ENCODE data around the gene DMTF1.
"Not testable (repeated sequence)": the region's sequence is repeated elsewhere in the genome, so short reads cannot be mapped to it uniquely, and the experiment has no call there.

DMTF1 gene, protein sequence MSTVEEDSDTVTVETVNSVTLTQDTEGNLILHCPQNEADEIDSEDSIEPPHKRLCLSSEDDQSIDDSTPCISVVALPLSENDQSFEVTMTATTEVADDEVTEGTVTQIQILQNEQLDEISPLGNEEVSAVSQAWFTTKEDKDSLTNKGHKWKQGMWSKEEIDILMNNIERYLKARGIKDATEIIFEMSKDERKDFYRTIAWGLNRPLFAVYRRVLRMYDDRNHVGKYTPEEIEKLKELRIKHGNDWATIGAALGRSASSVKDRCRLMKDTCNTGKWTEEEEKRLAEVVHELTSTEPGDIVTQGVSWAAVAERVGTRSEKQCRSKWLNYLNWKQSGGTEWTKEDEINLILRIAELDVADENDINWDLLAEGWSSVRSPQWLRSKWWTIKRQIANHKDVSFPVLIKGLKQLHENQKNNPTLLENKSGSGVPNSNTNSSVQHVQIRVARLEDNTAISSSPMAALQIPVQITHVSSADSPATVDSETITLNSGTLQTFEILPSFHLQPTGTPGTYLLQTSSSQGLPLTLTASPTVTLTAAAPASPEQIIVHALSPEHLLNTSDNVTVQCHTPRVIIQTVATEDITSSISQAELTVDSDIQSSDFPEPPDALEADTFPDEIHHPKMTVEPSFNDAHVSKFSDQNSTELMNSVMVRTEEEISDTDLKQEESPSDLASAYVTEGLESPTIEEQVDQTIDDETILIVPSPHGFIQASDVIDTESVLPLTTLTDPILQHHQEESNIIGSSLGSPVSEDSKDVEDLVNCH

DNA sequence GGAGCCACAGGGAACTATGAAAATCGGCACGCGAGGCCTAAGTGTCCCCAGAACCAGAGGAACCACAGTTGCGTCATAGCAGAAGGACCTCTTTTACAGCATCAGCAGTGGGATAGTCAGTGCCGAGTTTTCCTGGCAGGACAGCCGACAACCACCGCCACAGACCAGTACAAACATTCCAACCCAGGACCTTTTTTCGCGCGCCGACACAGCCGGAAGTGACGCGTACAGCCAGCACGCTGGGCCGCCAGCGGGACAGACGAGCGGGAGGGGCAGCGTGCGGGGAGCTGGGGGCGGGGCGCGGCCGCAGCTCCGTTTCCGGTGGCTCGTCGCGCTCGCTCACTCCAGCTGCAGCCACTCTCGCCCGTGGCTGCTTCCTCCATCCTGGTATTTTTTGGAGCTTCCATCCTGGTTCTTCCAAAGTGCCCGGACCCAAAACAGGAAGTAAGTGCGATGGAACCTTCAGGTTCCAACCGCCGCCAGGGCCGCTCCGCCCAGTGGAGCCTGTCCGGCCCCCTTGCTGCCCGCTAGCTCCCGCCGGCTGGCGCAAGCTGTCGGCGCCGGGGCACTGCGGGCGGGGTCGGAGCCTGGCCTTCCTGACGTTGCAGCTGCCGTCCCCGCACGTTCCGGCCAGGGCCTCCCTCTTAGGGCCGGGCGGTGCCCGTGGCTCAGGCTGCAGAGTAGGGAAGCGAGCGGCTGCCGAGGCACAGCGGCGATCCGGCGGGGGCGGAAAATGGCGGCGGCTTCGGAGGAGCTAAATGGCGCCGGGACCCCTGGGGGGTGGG lies at the start of gene DMTF1:
TSS of gene DMTF1 (plus strand) at position 342 of the 785 bp plus-strand sequence. CDS start 12,489 bp downstream, outside the sequence.
- Mint-ChIP-seq H3K27ac (peak within 1 kb of the TSS; percentile 99), H3K27me3 (no peaks in the 10 kb centered on the region), H3K36me3 (ENCODE audit: low read depth) (peaks cover 36% of the 10 kb centered on the region), H3K4me1 (ENCODE audit: low read depth) (peaks cover 48% of the 10 kb centered on the region), H3K4me3 (peak within 1 kb of the TSS; percentile 98), H3K9me3 (no peaks in the 10 kb centered on the region)

GRCh38 chr7:87105401-87105800 lies 46.9 kb upstream of the DMTF1 start:
- Mint-ChIP-seq H3K27me3 (peaks cover 21% of the 10 kb centered on the region), H3K27ac (no peak overlapping the region), H3K4me3 (no peak overlapping the region), H3K36me3 (ENCODE audit: low read depth) (no peaks in the 10 kb centered on the region), H3K4me1 (ENCODE audit: low read depth) (no peaks in the 10 kb centered on the region), H3K9me3 (no peaks in the 10 kb centered on the region)

GRCh38 chr7:87106974-87107612 lies 45.2 kb upstream of the DMTF1 start:
- no peaks in the 10 kb centered on the region for H3K4me1 Mint-ChIP-seq (ENCODE audit: low read depth)
- H3K27ac Mint-ChIP-seq = no peak overlapping the region
- H3K9me3 Mint-ChIP-seq = no peaks in the 10 kb centered on the region
- H3K36me3 Mint-ChIP-seq (ENCODE audit: low read depth) = no peaks in the 10 kb centered on the region
- H3K4me3 Mint-ChIP-seq = no peak overlapping the region
- H3K27me3 Mint-ChIP-seq = peaks cover 19% of the 10 kb centered on the region

- Mint-ChIP-seq H3K9me3 (no peaks in the 10 kb centered on the region), H3K27ac (no peak overlapping the region), H3K4me3 (no peak overlapping the region), H3K4me1 (ENCODE audit: low read depth) (no peaks in the 10 kb centered on the region), H3K36me3 (ENCODE audit: low read depth) (no peaks in the 10 kb centered on the region), H3K27me3 (peaks cover 18% of the 10 kb centered on the region)
These were observed 44.1 kb upstream of the DMTF1 start for GRCh38 chr7:87107949-87108776.

- Mint-ChIP-seq H3K4me3 (no peak overlapping the region), H3K9me3 (peaks cover 7% of the 10 kb centered on the region), H3K4me1 (ENCODE audit: low read depth) (no peaks in the 10 kb centered on the region), H3K27ac (no peak overlapping the region), H3K27me3 (peaks cover 16% of the 10 kb centered on the region), H3K36me3 (ENCODE audit: low read depth) (no peaks in the 10 kb centered on the region)
These were observed 41.5 kb upstream of the DMTF1 start for GRCh38 chr7:87110778-87111177.

- H3K36me3 Mint-ChIP-seq (ENCODE audit: low read depth) = no peaks in the 10 kb centered on the region
- peaks cover 7% of the 10 kb centered on the region for H3K9me3 Mint-ChIP-seq
- no peak overlapping the region for H3K4me3 Mint-ChIP-seq
- no peak overlapping the region for H3K27ac Mint-ChIP-seq
- H3K27me3 Mint-ChIP-seq = peaks cover 15% of the 10 kb centered on the region
- no peaks in the 10 kb centered on the region for H3K4me1 Mint-ChIP-seq (ENCODE audit: low read depth)
These were observed 40.4 kb upstream of the DMTF1 start for GRCh38 chr7:87111877-87112276.

DNA sequence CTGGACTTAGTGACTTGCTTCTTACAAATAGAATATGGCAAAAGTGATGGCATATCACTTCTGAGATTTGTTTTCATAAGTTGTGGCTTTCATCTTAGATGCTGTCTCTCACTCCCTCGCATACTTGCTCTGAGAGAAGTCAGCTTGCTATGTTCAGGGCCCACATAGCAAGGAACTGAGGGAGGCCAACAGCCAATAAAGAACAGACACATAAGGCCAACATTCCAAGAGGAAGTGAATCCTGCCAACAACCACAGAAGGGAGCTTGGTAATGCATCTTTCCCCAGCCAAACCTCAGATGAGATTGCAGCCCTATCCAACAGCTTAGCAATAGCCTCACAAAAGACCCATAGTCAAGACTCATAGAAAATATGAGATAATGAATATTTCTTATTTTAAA lies 39.2 kb upstream of the DMTF1 start:
- peaks cover 7% of the 10 kb centered on the region for H3K27me3 Mint-ChIP-seq
- H3K27ac Mint-ChIP-seq = no peak overlapping the region
- no peaks in the 10 kb centered on the region for H3K4me1 Mint-ChIP-seq (ENCODE audit: low read depth)
- no peak overlapping the region for H3K4me3 Mint-ChIP-seq
- no peaks in the 10 kb centered on the region for H3K36me3 Mint-ChIP-seq (ENCODE audit: low read depth)
- H3K9me3 Mint-ChIP-seq = peaks cover 7% of the 10 kb centered on the region

- H3K27me3 Mint-ChIP-seq; H3K9me3 Mint-ChIP-seq; H3K4me3 Mint-ChIP-seq; H3K36me3 Mint-ChIP-seq (ENCODE audit: low read depth); H3K27ac Mint-ChIP-seq; H3K4me1 Mint-ChIP-seq (ENCODE audit: low read depth): not testable (repeated sequence)
These were observed 38.3 kb upstream of the DMTF1 start for GRCh38 chr7:87113904-87114303.

GRCh38 chr7:87115772-87116171 lies 36.5 kb upstream of the DMTF1 start:
- not testable (repeated sequence) for H3K4me1 Mint-ChIP-seq (ENCODE audit: low read depth); H3K4me3 Mint-ChIP-seq; H3K9me3 Mint-ChIP-seq; H3K27me3 Mint-ChIP-seq; H3K27ac Mint-ChIP-seq; H3K36me3 Mint-ChIP-seq (ENCODE audit: low read depth)

GRCh38 chr7:87116315-87116714 lies 35.9 kb upstream of the DMTF1 start:
- Mint-ChIP-seq H3K27ac (no peak overlapping the region), H3K9me3 (peaks cover 7% of the 10 kb centered on the region)

DNA sequence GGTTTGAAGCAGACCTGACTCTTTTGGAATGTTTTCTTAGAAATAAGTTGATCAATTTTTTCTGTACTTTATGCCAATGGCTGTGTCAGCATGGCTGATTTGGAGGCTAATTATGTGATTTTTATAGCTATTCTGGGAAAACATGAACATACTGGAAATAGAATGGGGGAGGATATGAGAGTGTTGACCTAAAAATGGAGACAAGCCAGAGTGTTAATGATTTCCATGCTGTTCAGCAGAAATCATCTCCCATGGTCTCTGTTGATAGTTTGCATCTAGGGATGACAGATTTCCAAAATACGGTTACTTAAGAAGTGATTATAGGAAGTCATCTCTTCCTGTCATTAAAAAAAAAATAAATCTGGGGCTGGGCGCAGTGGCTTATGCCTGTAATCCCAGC lies 32.7 kb upstream of the DMTF1 start:
- Mint-ChIP-seq H3K4me3 (no peak overlapping the region), H3K4me1 (ENCODE audit: low read depth) (no peaks in the 10 kb centered on the region)

More at GRCh38 chr7:87116315-87116714, 35.9 kb upstream of the DMTF1 start:
- Mint-ChIP-seq H3K4me3 (no peak overlapping the region), H3K4me1 (ENCODE audit: low read depth) (no peaks in the 10 kb centered on the region), H3K36me3 (ENCODE audit: low read depth) (no peaks in the 10 kb centered on the region), H3K27me3 (no peaks in the 10 kb centered on the region)

GRCh38 chr7:87123105-87123504 lies 29.1 kb upstream of the DMTF1 start:
- H3K27ac Mint-ChIP-seq = no peak overlapping the region
- H3K36me3 Mint-ChIP-seq (ENCODE audit: low read depth) = no peaks in the 10 kb centered on the region
- no peaks in the 10 kb centered on the region for H3K4me1 Mint-ChIP-seq (ENCODE audit: low read depth)
- H3K4me3 Mint-ChIP-seq = no peak overlapping the region
- no peaks in the 10 kb centered on the region for H3K9me3 Mint-ChIP-seq
- H3K27me3 Mint-ChIP-seq = no peaks in the 10 kb centered on the region

More for the DNA sequence above, 32.7 kb upstream of the DMTF1 start:
- Mint-ChIP-seq H3K36me3 (ENCODE audit: low read depth) (no peaks in the 10 kb centered on the region), H3K27me3 (no peaks in the 10 kb centered on the region), H3K27ac (no peak overlapping the region), H3K9me3 (no peaks in the 10 kb centered on the region)

GRCh38 chr7:87127019-87127418 lies 25.2 kb upstream of the DMTF1 start:
- H3K9me3 Mint-ChIP-seq = no peaks in the 10 kb centered on the region

DNA sequence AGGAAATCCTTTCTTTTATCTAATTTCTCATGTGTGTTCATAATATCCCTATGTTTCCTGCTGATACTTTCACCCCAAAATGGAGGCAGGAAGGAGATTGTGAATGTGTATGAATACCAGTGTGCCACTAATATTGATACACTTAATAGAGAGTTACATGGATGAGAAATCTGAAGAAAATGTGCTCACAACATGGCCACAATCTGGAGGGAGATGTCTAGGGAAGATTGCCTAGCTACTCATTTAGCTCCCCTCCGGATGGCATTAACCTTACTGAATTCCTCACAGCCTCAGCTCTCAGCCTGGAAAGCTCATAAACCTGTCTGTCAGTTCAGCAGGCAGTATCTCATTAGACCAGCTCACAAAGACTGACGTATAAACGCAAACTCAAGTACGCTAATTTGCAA lies 23.4 kb upstream of the DMTF1 start:
- H3K36me3 Mint-ChIP-seq (ENCODE audit: low read depth) = no peaks in the 10 kb centered on the region
- no peaks in the 10 kb centered on the region for H3K9me3 Mint-ChIP-seq
- no peak overlapping the region for H3K27ac Mint-ChIP-seq
- peaks cover 3% of the 10 kb centered on the region for H3K4me1 Mint-ChIP-seq (ENCODE audit: low read depth)
- no peak overlapping the region for H3K4me3 Mint-ChIP-seq
- no peaks in the 10 kb centered on the region for H3K27me3 Mint-ChIP-seq

More at GRCh38 chr7:87127019-87127418, 25.2 kb upstream of the DMTF1 start:
- Mint-ChIP-seq H3K27me3 (no peaks in the 10 kb centered on the region), H3K27ac (no peak overlapping the region), H3K4me3 (no peak overlapping the region), H3K36me3 (ENCODE audit: low read depth) (no peaks in the 10 kb centered on the region), H3K4me1 (ENCODE audit: low read depth) (no peaks in the 10 kb centered on the region)
